WTC11 (cell line): ENCODE results near the gene NET1. TPM values are rescaled to one million over a fixed set of nuclear protein-coding genes. Genes with fewer than 3 reads are reported as not detected.
A peak's percentile ranks its signal among the peaks of the same experiment; 100 is the strongest.

Source experiments
- ATAC-seq: fragments of 200-7000 bp; cut with Tn5 transposase; 2 replicates; pipeline ENCODE4 v1.10.0; 2021; ENCODE audit warnings: mild to moderate bottlenecking, moderate library complexity
- CTCF ChIA-PET: fragments of 300-600 bp; sonication (Branson Sonifier 250); formaldehyde crosslinking; loops from one replicate; lab custom pipeline; 2021; ENCODE audit warnings: antibody characterized with exemption; lab: Charles Lee
- POLR2A ChIA-PET: fragments of 350-600 bp; sonication (Branson Sonifier 250); formaldehyde crosslinking; loops from one replicate; lab custom pipeline; 2021; ENCODE audit warnings: antibody characterized with exemption; lab: Charles Lee
- DNase-seq: peaks from one replicate; pipeline ENCODE4 v3.0.0; 2021; ENCODE audit warnings: low spot score
- H3K27ac Mint-ChIP-seq: 2 replicates; pipeline ENCODE4 v1.8.0; 2021; ENCODE audit warnings: mixed read lengths
- H3K27me3 Mint-ChIP-seq: 2 replicates; pipeline ENCODE4 v1.8.0; 2021; ENCODE audit warnings: low read depth, mild to moderate bottlenecking, moderate library complexity, mixed read lengths
- H3K36me3 Mint-ChIP-seq: 2 replicates; pipeline ENCODE4 v1.8.0; 2021; ENCODE audit warnings: mixed read lengths
- H3K4me1 Mint-ChIP-seq: 2 replicates; pipeline ENCODE4 v1.8.0; 2022; ENCODE audit warnings: mixed read lengths
- H3K4me3 Mint-ChIP-seq: 2 replicates; pipeline ENCODE4 v1.8.0; 2021; ENCODE audit warnings: mild to moderate bottlenecking, moderate library complexity, mixed read lengths
- H3K9me3 Mint-ChIP-seq: 2 replicates; pipeline ENCODE4 v1.8.0; 2021; ENCODE audit warnings: mixed read lengths
- AFF4 ChIP-seq: sonication (generic); formaldehyde crosslinking; IDR thresholded peaks from 2 replicates; pipeline ENCODE4 v1.8.1; 2023; ENCODE audit warnings: mild to moderate bottlenecking, missing genetic modification reagents, borderline replicate concordance
- CBFB ChIP-seq: sonication (generic); formaldehyde crosslinking; IDR thresholded peaks from 2 replicates; pipeline ENCODE4 v1.8.1; 2022; ENCODE audit warnings: mild to moderate bottlenecking, low read depth, missing genetic modification reagents
- CREM ChIP-seq: sonication (generic); formaldehyde crosslinking; IDR thresholded peaks from 2 replicates; pipeline ENCODE4 v1.8.1; 2022; ENCODE audit warnings: mild to moderate bottlenecking, missing genetic modification reagents, moderate library complexity
- FOXK1 ChIP-seq: sonication (generic); formaldehyde crosslinking; IDR thresholded peaks from 2 replicates; pipeline ENCODE4 v1.8.0; 2022; ENCODE audit warnings: mild to moderate bottlenecking, moderate library complexity, missing genetic modification reagents
- IRF2 ChIP-seq: sonication (generic); formaldehyde crosslinking; IDR thresholded peaks from 2 replicates; pipeline ENCODE4 v1.8.0; 2022; ENCODE audit warnings: low read depth, missing genetic modification reagents, borderline replicate concordance
- NR2C2 ChIP-seq: sonication (generic); formaldehyde crosslinking; IDR thresholded peaks from 2 replicates; pipeline ENCODE4 v1.8.0; 2022; ENCODE audit warnings: mild to moderate bottlenecking, missing genetic modification reagents
- OVOL2 ChIP-seq: fragments of 250-450 bp; sonication (Bioruptor Pico); IDR thresholded peaks from 2 replicates; pipeline ENCODE4 v1.9.0; 2021; ENCODE audit warnings: mild to moderate bottlenecking, borderline replicate concordance
- SP1 ChIP-seq: sonication (generic); formaldehyde crosslinking; conservative IDR thresholded peaks from 2 replicates; pipeline ENCODE4 v1.8.1; 2022; ENCODE audit warnings: missing genetic modification reagents
- STAT6 ChIP-seq: sonication (generic); formaldehyde crosslinking; conservative IDR thresholded peaks from 2 replicates; pipeline ENCODE4 v1.8.1; 2023; ENCODE audit warnings: mild to moderate bottlenecking, low read depth, missing genetic modification reagents, moderate library complexity
- TEAD1 ChIP-seq: sonication (generic); formaldehyde crosslinking; IDR thresholded peaks from 2 replicates; pipeline ENCODE4 v1.8.0; 2022; ENCODE audit warnings: mild to moderate bottlenecking, missing genetic modification reagents
- USF2 ChIP-seq: sonication (generic); formaldehyde crosslinking; IDR thresholded peaks from 2 replicates; pipeline ENCODE4 v1.8.1; 2023; ENCODE audit warnings: mild to moderate bottlenecking, missing genetic modification reagents, moderate library complexity
- ZNF263 ChIP-seq: sonication (generic); formaldehyde crosslinking; IDR thresholded peaks from 2 replicates; pipeline ENCODE4 v1.8.1; 2022; ENCODE audit warnings: low read depth, mild to moderate bottlenecking, moderate library complexity, missing genetic modification reagents
- ZNF317 ChIP-seq: sonication (generic); formaldehyde crosslinking; IDR thresholded peaks from 2 replicates; pipeline ENCODE4 v1.8.1; 2023; ENCODE audit warnings: low read depth, mild to moderate bottlenecking, moderate library complexity, missing genetic modification reagents, borderline replicate concordance
- ZNF423 ChIP-seq: fragments of 250-450 bp; sonication (Bioruptor Pico); IDR thresholded peaks from 2 replicates; pipeline ENCODE4 v2.1.2; 2022; ENCODE audit warnings: mild to moderate bottlenecking, moderate library complexity
- ZSCAN18 ChIP-seq: fragments of 250-450 bp; sonication (Bioruptor Pico); IDR thresholded peaks from 2 replicates; pipeline ENCODE4 v2.1.2; 2022; ENCODE audit warnings: mild to moderate bottlenecking, moderate library complexity
- total RNA-seq: library from RNA; stranded (reverse); gene quantifications from 3 replicates; pipeline ENCODE4 v1.2.3, GENCODE V29; 2021
- TF ChIP-seq, protein P1 (sequence below): fragments of 250-450 bp; sonication (Bioruptor Pico); IDR thresholded peaks from 2 replicates; pipeline ENCODE4 v1.9.0; 2021; ENCODE audit warnings: mild to moderate bottlenecking
- TF ChIP-seq, protein P2 (sequence below): sonication (generic); formaldehyde crosslinking; IDR thresholded peaks from 2 replicates; pipeline ENCODE4 v1.8.1; 2023; ENCODE audit warnings: mild to moderate bottlenecking, missing genetic modification reagents
- TF ChIP-seq, protein P3 (sequence below): sonication (generic); formaldehyde crosslinking; IDR thresholded peaks from 2 replicates; pipeline ENCODE4 v1.8.0; 2023; ENCODE audit warnings: mild to moderate bottlenecking, missing genetic modification reagents

The NET1 gene
- total RNA-seq, 1 experiment from 2014 or later = 85.4 TPM

GRCh38 chr10:5476918-5477525 is 64.7 kb downstream of the NET1 start (continued):
- TF ChIP-seq FOXK1 (CRISPR knock-in tag) (no peak), ZNF423 (CRISPR knock-in tag) (no peak), AFF4 (no peak), ZSCAN18 (CRISPR knock-in tag) (no peak), USF2 (CRISPR knock-in tag) (no peak), OVOL2 (CRISPR knock-in tag) (no peak)

GRCh38 chr10:5477948-5478693 is 65.8 kb downstream of the NET1 start:
- Mint-ChIP-seq H3K36me3 (peaks cover 5% of the 10 kb centered on the region), H3K9me3 (peaks cover 4% of the 10 kb centered on the region), H3K27me3 (peaks cover 2% of the 10 kb centered on the region; the same call in 1 of the 2 replicates), H3K27ac (peak overlapping the region; percentile 87), H3K4me1 (peaks cover 7% of the 10 kb centered on the region), H3K4me3 (no peak overlapping the region)
- ATAC-seq = no peak
- POLR2A ChIA-PET = no interaction called here
- DNase-seq = no peak
- CTCF ChIA-PET = interaction anchor here (1.7 kb wide), 1 partner anchor 145 kb away, joined by 10 read pairs; no protein-coding TSS in a partner anchor
- TF ChIP-seq IRF2 (no peak), STAT6 (CRISPR knock-in tag) (no peak), CBFB (CRISPR knock-in tag) (no peak), FOXK1 (CRISPR knock-in tag) (no peak), ZNF263 (CRISPR knock-in tag) (no peak), CREM (CRISPR knock-in tag) (no peak), TEAD1 (CRISPR knock-in tag) (no peak), SP1 (no peak), NR2C2 (CRISPR knock-in tag) (no peak), ZNF317 (CRISPR knock-in tag) (no peak)
- TF ChIP-seq, protein P1, sequence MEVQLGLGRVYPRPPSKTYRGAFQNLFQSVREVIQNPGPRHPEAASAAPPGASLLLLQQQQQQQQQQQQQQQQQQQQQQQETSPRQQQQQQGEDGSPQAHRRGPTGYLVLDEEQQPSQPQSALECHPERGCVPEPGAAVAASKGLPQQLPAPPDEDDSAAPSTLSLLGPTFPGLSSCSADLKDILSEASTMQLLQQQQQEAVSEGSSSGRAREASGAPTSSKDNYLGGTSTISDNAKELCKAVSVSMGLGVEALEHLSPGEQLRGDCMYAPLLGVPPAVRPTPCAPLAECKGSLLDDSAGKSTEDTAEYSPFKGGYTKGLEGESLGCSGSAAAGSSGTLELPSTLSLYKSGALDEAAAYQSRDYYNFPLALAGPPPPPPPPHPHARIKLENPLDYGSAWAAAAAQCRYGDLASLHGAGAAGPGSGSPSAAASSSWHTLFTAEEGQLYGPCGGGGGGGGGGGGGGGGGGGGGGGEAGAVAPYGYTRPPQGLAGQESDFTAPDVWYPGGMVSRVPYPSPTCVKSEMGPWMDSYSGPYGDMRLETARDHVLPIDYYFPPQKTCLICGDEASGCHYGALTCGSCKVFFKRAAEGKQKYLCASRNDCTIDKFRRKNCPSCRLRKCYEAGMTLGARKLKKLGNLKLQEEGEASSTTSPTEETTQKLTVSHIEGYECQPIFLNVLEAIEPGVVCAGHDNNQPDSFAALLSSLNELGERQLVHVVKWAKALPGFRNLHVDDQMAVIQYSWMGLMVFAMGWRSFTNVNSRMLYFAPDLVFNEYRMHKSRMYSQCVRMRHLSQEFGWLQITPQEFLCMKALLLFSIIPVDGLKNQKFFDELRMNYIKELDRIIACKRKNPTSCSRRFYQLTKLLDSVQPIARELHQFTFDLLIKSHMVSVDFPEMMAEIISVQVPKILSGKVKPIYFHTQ = no peak
- TF ChIP-seq, protein P2, sequence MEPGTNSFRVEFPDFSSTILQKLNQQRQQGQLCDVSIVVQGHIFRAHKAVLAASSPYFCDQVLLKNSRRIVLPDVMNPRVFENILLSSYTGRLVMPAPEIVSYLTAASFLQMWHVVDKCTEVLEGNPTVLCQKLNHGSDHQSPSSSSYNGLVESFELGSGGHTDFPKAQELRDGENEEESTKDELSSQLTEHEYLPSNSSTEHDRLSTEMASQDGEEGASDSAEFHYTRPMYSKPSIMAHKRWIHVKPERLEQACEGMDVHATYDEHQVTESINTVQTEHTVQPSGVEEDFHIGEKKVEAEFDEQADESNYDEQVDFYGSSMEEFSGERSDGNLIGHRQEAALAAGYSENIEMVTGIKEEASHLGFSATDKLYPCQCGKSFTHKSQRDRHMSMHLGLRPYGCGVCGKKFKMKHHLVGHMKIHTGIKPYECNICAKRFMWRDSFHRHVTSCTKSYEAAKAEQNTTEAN (CRISPR knock-in tag) = no peak
- TF ChIP-seq, protein P3, sequence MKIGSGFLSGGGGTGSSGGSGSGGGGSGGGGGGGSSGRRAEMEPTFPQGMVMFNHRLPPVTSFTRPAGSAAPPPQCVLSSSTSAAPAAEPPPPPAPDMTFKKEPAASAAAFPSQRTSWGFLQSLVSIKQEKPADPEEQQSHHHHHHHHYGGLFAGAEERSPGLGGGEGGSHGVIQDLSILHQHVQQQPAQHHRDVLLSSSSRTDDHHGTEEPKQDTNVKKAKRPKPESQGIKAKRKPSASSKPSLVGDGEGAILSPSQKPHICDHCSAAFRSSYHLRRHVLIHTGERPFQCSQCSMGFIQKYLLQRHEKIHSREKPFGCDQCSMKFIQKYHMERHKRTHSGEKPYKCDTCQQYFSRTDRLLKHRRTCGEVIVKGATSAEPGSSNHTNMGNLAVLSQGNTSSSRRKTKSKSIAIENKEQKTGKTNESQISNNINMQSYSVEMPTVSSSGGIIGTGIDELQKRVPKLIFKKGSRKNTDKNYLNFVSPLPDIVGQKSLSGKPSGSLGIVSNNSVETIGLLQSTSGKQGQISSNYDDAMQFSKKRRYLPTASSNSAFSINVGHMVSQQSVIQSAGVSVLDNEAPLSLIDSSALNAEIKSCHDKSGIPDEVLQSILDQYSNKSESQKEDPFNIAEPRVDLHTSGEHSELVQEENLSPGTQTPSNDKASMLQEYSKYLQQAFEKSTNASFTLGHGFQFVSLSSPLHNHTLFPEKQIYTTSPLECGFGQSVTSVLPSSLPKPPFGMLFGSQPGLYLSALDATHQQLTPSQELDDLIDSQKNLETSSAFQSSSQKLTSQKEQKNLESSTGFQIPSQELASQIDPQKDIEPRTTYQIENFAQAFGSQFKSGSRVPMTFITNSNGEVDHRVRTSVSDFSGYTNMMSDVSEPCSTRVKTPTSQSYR (CRISPR knock-in tag) = no peak
